Endothelial cell of umbilical vein (primary cell): ENCODE measurements around the gene GALT.

ENCODE experiments used
- EZH2 ChIP-seq: IDR thresholded peaks from 2 replicates; pipeline ENCODE4 v1.6.1; 2012; ENCODE audit warnings: borderline replicate concordance, low read depth, mild to moderate bottlenecking, moderate library complexity, low read length, inconsistent platforms; ENCODE audit not compliant: severe bottlenecking
- JUN ChIP-seq: IDR thresholded peaks from 2 replicates; pipeline ENCODE4 v1.6.1; 2011; ENCODE audit warnings: borderline replicate concordance, low read depth; ENCODE audit not compliant: insufficient read length, insufficient read depth
- POLR2AphosphoS5 ChIP-seq: IDR thresholded peaks from 2 replicates; pipeline ENCODE4 v1.6.1; 2012; ENCODE audit warnings: low read depth, mild to moderate bottlenecking, control low read depth, low read length, moderate library complexity; ENCODE audit not compliant: insufficient read depth
- TF ChIP-seq, protein P1 (sequence below), 2 donors: IDR thresholded peaks; 1 replicate in 1 of 2; 2 replicates in 1 of 2; pipeline ENCODE4 v1.5.1; 2011; ENCODE audit warnings: low read length in 2 of 2, mild to moderate bottlenecking in 2 of 2, moderate library complexity in 2 of 2, control low read depth in 1 of 2, inconsistent platforms in 1 of 2, low read depth in 1 of 2; ENCODE audit not compliant: insufficient read depth in 1 of 2; ENCODE audit errors: extremely low read depth in 1 of 2
- TF ChIP-seq, protein P2 (sequence below): IDR thresholded peaks from 2 replicates; pipeline ENCODE4 v1.6.1; 2011; ENCODE audit not compliant: insufficient read depth, insufficient read length

GRCh38 chr9:34651876-34652601 lies 5.6 kb downstream of the GALT start, which contains the start of gene IL11RA:
- no peak for TF ChIP-seq POLR2AphosphoS5
- TF ChIP-seq, protein P1, sequence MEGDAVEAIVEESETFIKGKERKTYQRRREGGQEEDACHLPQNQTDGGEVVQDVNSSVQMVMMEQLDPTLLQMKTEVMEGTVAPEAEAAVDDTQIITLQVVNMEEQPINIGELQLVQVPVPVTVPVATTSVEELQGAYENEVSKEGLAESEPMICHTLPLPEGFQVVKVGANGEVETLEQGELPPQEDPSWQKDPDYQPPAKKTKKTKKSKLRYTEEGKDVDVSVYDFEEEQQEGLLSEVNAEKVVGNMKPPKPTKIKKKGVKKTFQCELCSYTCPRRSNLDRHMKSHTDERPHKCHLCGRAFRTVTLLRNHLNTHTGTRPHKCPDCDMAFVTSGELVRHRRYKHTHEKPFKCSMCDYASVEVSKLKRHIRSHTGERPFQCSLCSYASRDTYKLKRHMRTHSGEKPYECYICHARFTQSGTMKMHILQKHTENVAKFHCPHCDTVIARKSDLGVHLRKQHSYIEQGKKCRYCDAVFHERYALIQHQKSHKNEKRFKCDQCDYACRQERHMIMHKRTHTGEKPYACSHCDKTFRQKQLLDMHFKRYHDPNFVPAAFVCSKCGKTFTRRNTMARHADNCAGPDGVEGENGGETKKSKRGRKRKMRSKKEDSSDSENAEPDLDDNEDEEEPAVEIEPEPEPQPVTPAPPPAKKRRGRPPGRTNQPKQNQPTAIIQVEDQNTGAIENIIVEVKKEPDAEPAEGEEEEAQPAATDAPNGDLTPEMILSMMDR (IDR thresholded peaks at IDR 0.05; ENCODE audit: extremely low read depth in 1 of 2, insufficient read depth in 1 of 2, low read depth in 1 of 2, low read length in 2 of 2): no peak
- TF ChIP-seq, protein P2, sequence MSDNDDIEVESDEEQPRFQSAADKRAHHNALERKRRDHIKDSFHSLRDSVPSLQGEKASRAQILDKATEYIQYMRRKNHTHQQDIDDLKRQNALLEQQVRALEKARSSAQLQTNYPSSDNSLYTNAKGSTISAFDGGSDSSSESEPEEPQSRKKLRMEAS: no peak
- TF ChIP-seq EZH2: no peak
- TF ChIP-seq JUN: no peak
